Stimulated activated CD4-positive, alpha-beta T cell treated with anti-CD3 and anti-CD28 coated beads, Interleukin-12 subunit alpha, Interleukin-12 subunit beta, amount 100 ng/mL, for 24 hours (primary cell): ENCODE results near the gene BCAM.
A peak's percentile ranks its signal among the peaks of the same experiment; 100 is the strongest.
"Not testable (repeated sequence)": the region's sequence is repeated elsewhere in the genome, so short reads cannot be mapped to it uniquely, and the experiment has no call there.

Experiments
- DNase-seq, 2 experiments: peaks; one replicate each; pipeline ENCODE4 v3.0.0-alpha.2; 2020; ENCODE audit warnings: low read depth in 2 of 2

BCAM gene

GRCh38 chr19:44817725-44818465 is 9.0 kb downstream of the BCAM start:
- no peak for DNase-seq

DNA sequence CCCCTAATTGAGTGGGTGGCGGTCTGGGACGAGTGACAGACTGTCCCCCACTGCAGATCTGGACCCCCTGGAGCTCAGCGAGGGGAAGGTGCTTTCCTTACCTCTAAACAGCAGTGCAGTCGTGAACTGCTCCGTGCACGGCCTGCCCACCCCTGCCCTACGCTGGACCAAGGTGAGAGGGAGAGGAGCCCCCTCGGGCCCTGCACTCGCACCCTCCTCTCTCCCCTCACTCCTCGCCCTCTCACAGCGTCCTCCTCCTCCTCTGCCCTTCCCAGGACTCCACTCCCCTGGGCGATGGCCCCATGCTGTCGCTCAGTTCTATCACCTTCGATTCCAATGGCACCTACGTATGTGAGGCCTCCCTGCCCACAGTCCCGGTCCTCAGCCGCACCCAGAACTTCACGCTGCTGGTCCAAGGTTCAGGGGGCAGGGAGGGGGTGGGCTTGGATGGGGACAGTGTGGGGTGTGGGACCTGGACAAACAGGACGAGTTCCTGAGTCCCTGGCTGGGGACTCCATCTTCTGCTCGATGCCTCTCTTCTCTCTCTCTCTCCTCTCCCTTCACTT is 9.6 kb downstream of the BCAM start:
- no peak for DNase-seq

DNA sequence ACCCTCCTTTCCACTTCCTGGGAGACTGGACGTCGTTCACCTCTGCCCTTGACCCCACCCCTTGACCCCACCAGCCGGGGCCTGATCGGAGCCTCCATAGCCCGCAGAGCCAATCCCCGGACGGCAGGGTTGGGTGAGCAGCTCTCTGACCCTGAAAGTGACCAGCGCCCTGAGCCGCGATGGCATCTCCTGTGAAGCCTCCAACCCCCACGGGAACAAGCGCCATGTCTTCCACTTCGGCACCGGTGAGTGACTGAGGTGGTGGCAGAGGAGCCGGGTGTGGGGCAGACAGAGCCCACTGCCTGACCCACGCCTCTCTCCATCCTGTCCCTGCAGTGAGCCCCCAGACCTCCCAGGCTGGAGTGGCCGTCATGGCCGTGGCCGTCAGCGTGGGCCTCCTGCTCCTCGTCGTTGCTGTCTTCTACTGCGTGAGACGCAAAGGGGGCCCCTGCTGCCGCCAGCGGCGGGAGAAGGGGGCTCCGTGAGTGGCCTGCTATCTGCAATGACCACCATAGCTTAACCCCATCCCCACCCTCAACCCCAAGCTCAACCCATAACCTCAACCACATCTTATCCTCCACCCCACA is 10.4 kb downstream of the BCAM start:
- no peak for DNase-seq

DNA sequence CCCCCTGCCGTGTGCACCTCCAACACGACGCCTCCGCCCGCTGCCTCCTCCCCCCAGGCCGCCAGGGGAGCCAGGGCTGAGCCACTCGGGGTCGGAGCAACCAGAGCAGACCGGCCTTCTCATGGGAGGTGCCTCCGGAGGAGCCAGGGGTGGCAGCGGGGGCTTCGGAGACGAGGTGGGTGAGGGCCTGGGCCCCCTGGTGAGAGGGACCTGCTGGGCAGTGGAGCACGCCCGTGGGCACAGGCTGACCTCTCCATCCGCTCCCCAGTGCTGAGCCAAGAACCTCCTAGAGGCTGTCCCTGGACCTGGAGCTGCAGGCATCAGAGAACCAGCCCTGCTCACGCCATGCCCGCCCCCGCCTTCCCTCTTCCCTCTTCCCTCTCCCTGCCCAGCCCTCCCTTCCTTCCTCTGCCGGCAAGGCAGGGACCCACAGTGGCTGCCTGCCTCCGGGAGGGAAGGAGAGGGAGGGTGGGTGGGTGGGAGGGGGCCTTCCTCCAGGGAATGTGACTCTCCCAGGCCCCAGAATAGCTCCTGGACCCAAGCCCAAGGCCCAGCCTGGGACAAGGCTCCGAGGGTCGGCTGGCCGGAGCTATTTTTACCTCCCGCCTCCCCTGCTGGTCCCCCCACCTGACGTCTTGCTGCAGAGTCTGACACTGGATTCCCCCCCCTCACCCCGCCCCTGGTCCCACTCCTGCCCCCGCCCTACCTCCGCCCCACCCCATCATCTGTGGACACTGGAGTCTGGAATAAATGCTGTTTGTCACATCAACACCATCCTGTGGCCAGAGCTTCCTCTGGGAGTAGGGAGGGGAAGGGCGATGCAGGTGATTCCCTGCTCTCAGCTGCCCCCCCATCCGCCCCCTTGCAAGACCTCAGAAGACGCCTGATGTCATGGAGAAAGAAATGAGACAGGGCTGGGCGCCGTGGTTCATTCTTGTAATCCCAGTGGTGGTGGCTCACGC is 12.0 kb downstream of the BCAM start:
- no peak for DNase-seq

DNA sequence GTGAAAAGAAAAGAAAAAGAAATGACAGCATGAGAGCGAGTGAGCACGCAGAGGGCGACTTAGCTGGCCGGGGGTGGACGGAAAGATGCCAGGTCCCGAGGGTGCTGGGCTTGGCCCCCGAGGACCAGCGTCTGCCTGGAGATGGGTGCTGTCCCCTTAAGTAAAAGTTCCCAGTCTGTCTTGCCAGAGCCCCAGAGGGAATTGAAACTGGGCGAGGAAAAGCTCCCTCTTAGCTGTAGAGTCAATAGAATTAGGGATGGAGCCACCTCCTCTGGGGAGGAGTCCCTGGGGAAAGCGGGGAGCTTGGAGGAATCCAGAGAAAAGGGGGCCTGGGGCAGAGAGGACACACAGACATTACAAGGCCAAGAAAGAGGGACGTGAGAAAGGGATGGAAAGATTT is 13.3 kb downstream of the BCAM start:
- no peak for DNase-seq

DNA sequence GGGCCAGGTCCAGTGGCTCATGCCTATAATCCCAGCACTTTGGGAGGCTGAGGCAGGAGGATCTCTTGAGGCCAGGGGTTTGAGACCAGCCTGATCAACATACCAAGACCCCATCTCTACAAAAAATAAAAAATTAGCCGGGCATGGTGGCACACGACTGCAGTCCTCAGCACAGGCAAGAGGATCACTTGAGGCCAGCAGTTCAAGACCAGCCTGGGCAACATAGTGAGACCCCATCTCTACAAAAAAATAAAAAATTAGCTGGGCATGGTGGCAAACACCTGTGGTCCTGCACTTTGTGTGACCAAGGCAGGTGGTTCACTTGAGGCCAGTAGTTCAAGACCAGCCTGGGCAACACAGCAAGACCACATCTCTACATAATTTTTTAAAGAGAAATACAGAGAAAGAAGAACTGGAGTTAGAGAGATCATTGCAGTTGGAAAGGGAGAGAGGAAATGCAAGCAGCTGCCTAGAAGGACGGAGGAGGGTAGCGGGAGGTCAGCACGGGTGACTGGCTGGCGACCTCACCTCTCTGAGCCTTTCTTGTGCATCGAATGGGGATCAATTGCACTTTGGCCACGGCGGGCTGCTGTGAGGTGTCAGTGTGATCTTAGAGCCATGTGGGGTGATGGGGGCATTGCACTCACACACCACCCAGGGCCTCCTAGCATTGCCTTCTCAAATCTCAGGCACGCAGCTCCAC is 13.9 kb downstream of the BCAM start:
- no peak for DNase-seq

DNA sequence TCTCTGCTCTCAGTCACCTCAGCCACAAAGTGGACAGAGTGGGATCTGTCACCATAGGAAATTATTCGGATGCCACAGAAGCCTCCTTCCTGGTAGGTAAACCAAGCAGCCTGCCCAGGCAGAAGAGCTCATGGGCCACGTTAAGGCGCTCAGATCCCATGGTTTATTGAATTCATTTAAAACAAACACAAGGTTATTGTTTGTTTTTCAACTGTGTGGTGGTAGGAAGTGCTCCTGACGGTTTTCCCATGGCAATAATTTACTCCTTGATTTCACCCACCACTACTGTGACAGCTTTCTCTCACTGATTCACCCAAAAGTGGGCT is 14.4 kb downstream of the BCAM start:
- DNase-seq, result no peak

GRCh38 chr19:44824761-44825160 is 15.9 kb downstream of the BCAM start:
- DNase-seq, result no peak

DNA sequence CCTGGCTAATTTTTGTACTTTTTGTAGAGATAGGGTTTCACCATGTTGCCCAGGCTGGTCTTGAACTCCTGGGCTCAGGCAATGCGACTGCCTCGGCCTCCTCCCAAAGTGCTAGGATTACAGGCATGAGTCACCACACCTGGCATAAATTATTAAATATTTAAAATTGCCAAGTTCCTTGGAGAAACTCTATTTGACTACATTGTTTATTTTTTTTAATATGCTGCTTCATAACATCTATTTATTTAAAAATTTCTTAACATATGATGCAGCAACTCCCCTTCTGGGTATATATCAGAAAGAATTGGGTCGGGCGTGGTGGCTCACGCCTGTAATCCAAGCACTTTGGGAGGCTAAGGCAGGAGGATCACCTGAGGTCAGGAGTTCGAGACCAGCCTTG is 24.0 kb downstream of the BCAM start:
- not testable (repeated sequence) for DNase-seq

GRCh38 chr19:44834399-44834798 is 25.5 kb downstream of the BCAM start:
- not testable (repeated sequence) for DNase-seq

GRCh38 chr19:44839276-44839675 is 30.4 kb downstream of the BCAM start:
- DNase-seq, result no peak

- no peak for DNase-seq
Measured at GRCh38 chr19:44840811-44841210, 31.9 kb downstream of the BCAM start.

- DNase-seq, result no peak
Measured at GRCh38 chr19:44841231-44841630, 32.3 kb downstream of the BCAM start.

GRCh38 chr19:44845286-44845611 is 36.3 kb downstream of the BCAM start:
- DNase-seq, result no peak

GRCh38 chr19:44845612-44846454 is 36.9 kb downstream of the BCAM start, which contains the start of gene NECTIN2:
TSS of gene NECTIN2 (plus strand) at chr19:44846297. CDS start at chr19:44846526, 229 bp downstream.
- peak; percentile 76 to 96 for DNase-seq

- DNase-seq, result no peak
Measured at GRCh38 chr19:44846455-44847143, 37.7 kb downstream of the BCAM start.

GRCh38 chr19:44847144-44848035 is 38.5 kb downstream of the BCAM start:
- DNase-seq, result no peak

DNA sequence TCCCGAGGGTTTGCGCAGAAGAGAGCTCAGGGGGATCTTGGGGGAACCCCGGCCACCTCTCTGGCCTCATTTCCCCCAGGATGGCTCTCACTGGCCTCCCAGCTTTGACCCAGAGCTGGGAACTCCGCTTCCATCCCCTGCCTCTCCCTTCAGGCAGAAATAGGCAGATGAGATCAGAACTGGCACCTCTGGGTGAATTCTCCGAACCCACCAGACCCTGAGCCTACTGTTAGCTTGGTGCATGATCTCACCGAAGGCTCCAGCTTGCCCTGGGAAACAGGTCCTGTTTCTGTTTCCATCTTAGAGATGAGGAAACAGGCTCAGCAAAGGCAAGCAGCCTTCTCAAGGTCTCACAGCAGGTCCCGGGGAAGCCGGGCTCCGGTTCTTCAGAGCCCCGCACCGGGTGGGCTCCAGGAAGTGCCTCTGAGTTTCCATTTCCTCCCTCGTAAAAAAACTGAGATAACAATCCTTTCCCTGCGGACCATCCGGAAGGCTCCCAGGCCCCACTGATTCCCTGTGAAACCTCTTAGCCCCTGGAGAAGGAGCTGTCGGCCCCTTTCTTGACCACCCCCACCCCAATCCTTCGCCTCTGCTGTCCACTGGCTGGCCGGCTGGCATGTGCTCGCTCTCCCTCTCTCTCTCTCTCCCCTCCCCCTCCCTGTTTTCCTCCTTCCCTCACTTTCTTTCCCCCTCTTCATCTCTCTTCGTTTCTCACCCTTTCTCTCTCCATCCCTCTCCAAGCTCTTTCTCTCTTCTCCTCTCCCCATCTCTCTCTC is 39.3 kb downstream of the BCAM start:
- no peak for DNase-seq
